GM10266 (cell line): ENCODE data around the gene WDR5.

ENCODE experiments used
- DNase-seq: peaks from one replicate; pipeline ENCODE4 v3.0.0; 2012; ENCODE audit errors: extremely low spot score
- CTCF ChIP-seq: IDR thresholded peaks from 2 replicates; pipeline ENCODE4 v1.5.1; 2012; ENCODE audit warnings: mild to moderate bottlenecking, low read depth; ENCODE audit not compliant: control insufficient read depth, insufficient read depth; ENCODE audit errors: missing control alignments

The WDR5 gene

GRCh38 chr9:134159566-134160245 lies 23.8 kb downstream of the WDR5 start:
- no peak for DNase-seq
- no peak for TF ChIP-seq CTCF

GRCh38 chr9:134161647-134162046 lies 25.8 kb downstream of the WDR5 start:
- TF ChIP-seq CTCF, result no peak
- no peak for DNase-seq

- no peak for TF ChIP-seq CTCF
These were observed 26.4 kb downstream of the WDR5 start for GRCh38 chr9:134162212-134162775.

GRCh38 chr9:134162926-134163370 lies 27.1 kb downstream of the WDR5 start:
- no peak for DNase-seq
- no peak for TF ChIP-seq CTCF

More at GRCh38 chr9:134162212-134162775, 26.4 kb downstream of the WDR5 start:
- DNase-seq, result no peak

- peak; percentile 0 for TF ChIP-seq CTCF
- DNase-seq, result peak; percentile 61
These were observed 27.7 kb downstream of the WDR5 start for GRCh38 chr9:134163371-134164196.

- DNase-seq, result no peak
- TF ChIP-seq CTCF, result no peak
These were observed 29.0 kb downstream of the WDR5 start for GRCh38 chr9:134164879-134165278.
